IPS DF 4.7 (cell line): ENCODE data around the gene R3HDML.

Experiments used
- DNase-seq: peaks from one replicate; pipeline ENCODE4 v3.0.0-alpha.2; 2013; ENCODE audit warnings: low spot score; ENCODE audit errors: extremely low read depth

R3HDML gene

DNA sequence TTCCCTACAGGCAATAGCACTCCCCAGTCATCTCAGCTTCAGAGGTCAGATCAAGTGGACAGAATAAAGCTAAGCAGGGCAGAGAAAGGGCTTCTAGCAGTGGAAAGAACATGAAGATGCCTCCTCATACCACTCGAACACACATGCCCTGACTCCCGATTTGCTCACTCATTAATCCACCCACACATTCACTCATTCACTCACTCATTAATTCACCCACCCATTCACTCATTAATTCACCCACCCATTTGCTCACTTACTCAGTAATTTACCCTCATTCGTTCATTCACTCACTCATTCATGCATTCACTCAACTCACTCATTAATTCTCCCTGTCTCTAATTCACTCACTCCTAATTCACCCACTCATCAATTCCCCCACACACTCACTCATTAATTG, 62.6 kb downstream of the R3HDML start:
- DNase-seq: no peak

GRCh38 chr20:44400671-44400969, 63.8 kb downstream of the R3HDML start:
- no peak for DNase-seq
